Stimulated activated effector memory CD8-positive, alpha-beta T cell treated with anti-CD3 and anti-CD28 coated beads, Interleukin-12 subunit alpha, Interleukin-12 subunit beta, amount 100 ng/mL, for 72 hours (primary cell): ENCODE data around the gene FAM83C.

Source experiments
- ATAC-seq: fragments of 150-1000 bp; cut with Tn5 transposase; 2 replicates; pipeline ENCODE4 v1.10.0; 2021
- DNase-seq, 2 donors: peaks; one replicate each; pipeline ENCODE4 v3.0.0; 2021 to 2022; ENCODE audit warnings: low spot score in 2 of 2
- H3K27ac Mint-ChIP-seq: one replicate; pipeline ENCODE4 v1.8.0; 2022; ENCODE audit warnings: mild to moderate bottlenecking, mixed read lengths
- H3K36me3 Mint-ChIP-seq: one replicate; pipeline ENCODE4 v1.8.0; 2022; ENCODE audit warnings: mild to moderate bottlenecking, mixed read lengths
- H3K4me1 Mint-ChIP-seq: one replicate; pipeline ENCODE4 v1.8.0; 2022; ENCODE audit warnings: mixed read lengths
- H3K4me3 Mint-ChIP-seq: one replicate; pipeline ENCODE4 v1.8.0; 2022; ENCODE audit warnings: mild to moderate bottlenecking, mixed read lengths
- H3K9me3 Mint-ChIP-seq: one replicate; pipeline ENCODE4 v1.8.0; 2022; ENCODE audit warnings: mixed read lengths

Gene FAM83C

DNA sequence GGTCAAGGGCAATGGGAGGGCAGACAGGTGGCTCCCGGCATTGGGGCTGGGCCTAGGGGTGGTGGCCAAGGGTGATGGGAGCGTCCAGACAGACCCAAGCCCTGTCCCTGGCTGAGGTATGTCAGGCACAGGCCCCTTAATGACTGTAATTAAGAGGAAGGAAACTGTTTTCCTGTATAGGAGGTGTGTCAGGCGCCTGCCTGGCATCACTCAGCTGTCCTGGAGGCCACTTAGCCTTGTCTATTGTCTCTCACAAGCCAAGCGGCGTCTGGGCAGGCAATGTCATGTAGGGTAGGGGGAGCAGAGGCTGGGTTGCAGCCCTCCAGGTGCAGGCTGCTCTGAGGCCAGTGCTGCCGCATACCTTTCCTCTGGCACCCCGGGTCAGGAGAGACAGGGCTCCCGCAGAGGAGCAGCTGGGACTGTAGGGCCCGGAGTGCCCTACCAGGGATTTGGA lies 3.9 kb upstream of the FAM83C start:
- DNase-seq, result no peak
- H3K4me3 Mint-ChIP-seq, result no peak overlapping the region
- H3K36me3 Mint-ChIP-seq, result peaks cover 10% of the 10 kb centered on the region
- no peaks in the 10 kb centered on the region for H3K9me3 Mint-ChIP-seq
- H3K27ac Mint-ChIP-seq, result no peak overlapping the region
- peaks cover 6% of the 10 kb centered on the region for H3K4me1 Mint-ChIP-seq
- no peak for ATAC-seq

DNA sequence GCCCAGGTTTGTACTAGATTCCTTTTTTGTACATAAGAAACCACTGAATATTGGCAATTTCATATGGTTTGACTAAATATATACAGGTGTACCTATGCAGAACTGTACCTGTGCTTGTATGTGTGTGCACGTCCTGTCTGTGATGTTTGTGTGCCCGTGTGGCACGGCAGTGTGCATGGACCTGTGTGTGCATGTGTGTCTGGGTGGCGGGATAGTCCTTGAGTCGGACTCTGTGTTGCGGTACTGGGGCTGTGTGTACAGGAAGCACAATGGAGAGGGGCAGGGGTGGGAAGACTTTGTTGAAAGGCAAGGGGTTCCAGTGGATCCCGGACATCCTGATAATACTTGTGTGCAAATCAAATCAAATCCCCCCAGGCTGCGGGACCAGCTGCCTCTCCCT lies 3.4 kb upstream of the FAM83C start:
- DNase-seq, result no peak

DNA sequence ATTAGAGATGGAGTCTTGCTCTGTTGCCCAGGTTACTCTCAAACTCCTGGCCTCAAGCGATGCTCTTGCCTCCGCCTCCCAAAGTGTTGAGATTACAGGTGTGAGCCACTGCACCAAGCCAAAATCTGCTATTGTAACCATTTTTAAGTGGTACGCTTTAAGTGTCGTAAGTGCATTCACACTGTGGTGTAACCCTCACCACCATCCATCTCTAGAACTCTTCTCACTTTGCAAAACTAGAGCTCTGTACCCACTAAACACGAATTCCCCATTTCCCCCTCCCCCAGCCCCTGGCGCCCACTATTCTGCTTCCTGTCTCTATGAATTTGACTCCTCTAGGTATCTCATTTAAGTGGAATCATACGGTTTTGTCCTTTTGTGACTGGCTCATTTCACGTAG lies 2.8 kb upstream of the FAM83C start:
- H3K36me3 Mint-ChIP-seq, result peaks cover 10% of the 10 kb centered on the region
- no peak for ATAC-seq
- no peak overlapping the region for H3K27ac Mint-ChIP-seq
- DNase-seq, result no peak
- H3K4me3 Mint-ChIP-seq, result no peak overlapping the region
- H3K9me3 Mint-ChIP-seq, result no peaks in the 10 kb centered on the region
- peaks cover 6% of the 10 kb centered on the region for H3K4me1 Mint-ChIP-seq

More for the DNA sequence above, 3.4 kb upstream of the FAM83C start:
- peaks cover 6% of the 10 kb centered on the region for H3K4me1 Mint-ChIP-seq
- H3K27ac Mint-ChIP-seq, result no peak overlapping the region
- ATAC-seq, result no peak
- H3K4me3 Mint-ChIP-seq, result no peak overlapping the region
- peaks cover 10% of the 10 kb centered on the region for H3K36me3 Mint-ChIP-seq
- no peaks in the 10 kb centered on the region for H3K9me3 Mint-ChIP-seq

DNA sequence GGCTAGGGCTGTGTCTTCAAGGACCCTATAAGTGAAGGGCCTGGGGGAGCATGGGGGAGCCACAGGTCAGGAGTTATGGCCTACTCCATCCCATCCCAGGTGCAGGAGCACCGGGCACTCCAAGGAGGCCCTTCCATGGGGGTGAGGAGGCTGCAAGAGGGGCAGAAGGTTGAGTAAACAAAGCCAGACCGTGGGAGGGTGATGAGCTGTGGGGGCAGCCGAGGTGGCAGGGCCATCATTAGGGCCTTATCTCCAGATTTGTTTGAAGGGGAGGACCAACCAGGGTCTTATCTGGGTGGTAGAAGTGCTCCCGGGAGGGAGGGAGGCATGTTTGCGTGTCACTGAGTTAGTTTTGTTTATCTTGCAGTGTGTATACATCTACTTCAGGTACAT lies 2.1 kb upstream of the FAM83C start:
- H3K4me1 Mint-ChIP-seq, result peaks cover 6% of the 10 kb centered on the region
- DNase-seq (no peak), ATAC-seq (no peak)
- peaks cover 5% of the 10 kb centered on the region for H3K36me3 Mint-ChIP-seq
- no peak overlapping the region for H3K4me3 Mint-ChIP-seq
- H3K9me3 Mint-ChIP-seq, result no peaks in the 10 kb centered on the region
- H3K27ac Mint-ChIP-seq, result no peak overlapping the region

- DNase-seq (no peak), ATAC-seq (no peak)
- Mint-ChIP-seq H3K4me1 (peaks cover 2% of the 10 kb centered on the region), H3K4me3 (no peak overlapping the region), H3K36me3 (peaks cover under 1% of the 10 kb centered on the region), H3K27ac (no peak overlapping the region), H3K9me3 (no peaks in the 10 kb centered on the region)
Measured at GRCh38 chr20:35293303-35294292, 1.4 kb upstream of the FAM83C start.

GRCh38 chr20:35292504-35293285 lies 470 bp upstream of the FAM83C start:
- Mint-ChIP-seq H3K4me1 (no peaks in the 10 kb centered on the region), H3K27ac (no peak overlapping the region), H3K4me3 (no peak overlapping the region), H3K36me3 (no peaks in the 10 kb centered on the region), H3K9me3 (no peaks in the 10 kb centered on the region)
- DNase-seq (no peak), ATAC-seq (no peak)

GRCh38 chr20:35290887-35291417 lies 1.3 kb downstream of the FAM83C start:
- no peak overlapping the region for H3K4me3 Mint-ChIP-seq
- peaks cover 4% of the 10 kb centered on the region for H3K36me3 Mint-ChIP-seq
- H3K27ac Mint-ChIP-seq, result no peak overlapping the region
- ATAC-seq (peak; percentile 8), DNase-seq (no peak)
- H3K9me3 Mint-ChIP-seq, result no peaks in the 10 kb centered on the region
- peaks cover 4% of the 10 kb centered on the region for H3K4me1 Mint-ChIP-seq

- H3K4me3 Mint-ChIP-seq, result no peak overlapping the region
- no peak overlapping the region for H3K27ac Mint-ChIP-seq
- peaks cover 6% of the 10 kb centered on the region for H3K36me3 Mint-ChIP-seq
- H3K9me3 Mint-ChIP-seq, result no peaks in the 10 kb centered on the region
- DNase-seq (no peak), ATAC-seq (no peak)
- peaks cover 10% of the 10 kb centered on the region for H3K4me1 Mint-ChIP-seq
Measured at GRCh38 chr20:35290186-35290886, 1.9 kb downstream of the FAM83C start.

- H3K36me3 Mint-ChIP-seq, result peaks cover 19% of the 10 kb centered on the region
- ATAC-seq, result no peak
- DNase-seq, result no peak
- H3K9me3 Mint-ChIP-seq, result no peaks in the 10 kb centered on the region
- H3K4me1 Mint-ChIP-seq, result peaks cover 21% of the 10 kb centered on the region
- H3K4me3 Mint-ChIP-seq, result no peak overlapping the region
- no peak overlapping the region for H3K27ac Mint-ChIP-seq
Measured at GRCh38 chr20:35288325-35289060, 3.7 kb downstream of the FAM83C start.

GRCh38 chr20:35287509-35288324 lies 4.5 kb downstream of the FAM83C start:
- Mint-ChIP-seq H3K36me3 (peaks cover 25% of the 10 kb centered on the region), H3K9me3 (no peaks in the 10 kb centered on the region), H3K27ac (no peak overlapping the region)

GRCh38 chr20:35286899-35287508 lies 5.2 kb downstream of the FAM83C start:
- ATAC-seq (no peak), DNase-seq (no peak)
- Mint-ChIP-seq H3K27ac (no peak overlapping the region), H3K36me3 (peaks cover 32% of the 10 kb centered on the region), H3K9me3 (no peaks in the 10 kb centered on the region), H3K4me1 (peaks cover 27% of the 10 kb centered on the region), H3K4me3 (no peak overlapping the region)

More at GRCh38 chr20:35287509-35288324, 4.5 kb downstream of the FAM83C start:
- DNase-seq (no peak), ATAC-seq (no peak)
- Mint-ChIP-seq H3K4me1 (peaks cover 27% of the 10 kb centered on the region), H3K4me3 (no peak overlapping the region)

DNA sequence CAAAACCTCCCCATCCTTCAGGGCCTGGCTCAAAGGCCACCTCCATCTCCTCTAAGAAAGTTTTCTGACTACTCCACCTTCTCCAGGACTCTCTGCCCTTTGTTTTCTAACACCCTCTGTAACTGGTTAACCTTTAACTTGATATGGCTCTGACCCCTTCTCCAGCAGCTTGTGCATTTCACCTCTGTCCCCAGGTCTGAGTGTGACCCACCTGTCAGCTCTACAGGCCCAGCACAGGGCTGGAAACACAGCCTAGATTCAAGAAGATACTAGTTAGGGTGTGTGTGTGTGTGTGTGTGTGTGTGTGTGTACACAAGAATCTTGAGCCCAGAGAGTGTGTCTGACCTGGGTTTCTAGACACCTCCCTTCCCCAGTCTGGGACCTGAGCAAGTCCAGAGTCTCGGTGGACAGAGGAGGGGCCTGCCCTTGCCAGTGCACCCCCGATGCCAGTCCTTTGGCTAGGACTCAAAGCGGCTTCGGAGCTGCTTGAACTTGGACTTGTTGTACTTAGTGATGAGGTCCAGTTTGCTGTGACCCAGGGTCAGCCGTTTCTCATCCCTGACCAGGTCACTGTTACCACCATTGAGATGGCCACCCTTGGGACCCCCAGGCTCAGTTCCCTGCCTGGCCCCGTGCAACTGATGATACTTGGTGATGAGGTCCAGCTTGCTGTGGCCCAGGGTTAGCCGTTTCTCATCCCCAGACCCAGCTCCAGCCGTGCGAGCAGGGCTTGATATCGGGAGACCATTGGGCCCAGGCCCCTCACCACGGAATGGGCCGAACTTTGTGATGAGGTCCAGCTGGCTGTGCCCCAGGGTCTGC lies 5.9 kb downstream of the FAM83C start:
- H3K4me3 Mint-ChIP-seq, result peak overlapping the region; percentile 87

DNA sequence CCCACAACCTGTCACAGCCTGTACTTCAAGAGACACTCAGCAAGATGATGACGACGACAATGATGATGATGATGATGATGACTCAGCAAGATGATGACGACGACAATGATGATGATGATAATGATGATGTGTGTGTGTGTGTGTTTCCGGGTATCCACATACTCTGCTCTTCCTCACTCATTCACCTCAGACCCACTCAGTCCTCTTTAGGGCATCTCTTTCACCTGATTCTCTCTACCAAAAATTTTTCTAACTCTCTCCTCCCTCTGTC lies 6.5 kb downstream of the FAM83C start:
- H3K4me1 Mint-ChIP-seq, result peaks cover 27% of the 10 kb centered on the region
- H3K4me3 Mint-ChIP-seq, result peak overlapping the region; percentile 87
- H3K27ac Mint-ChIP-seq, result peak overlapping the region; percentile 94
- no peaks in the 10 kb centered on the region for H3K9me3 Mint-ChIP-seq
- H3K36me3 Mint-ChIP-seq, result peaks cover 44% of the 10 kb centered on the region
- DNase-seq (no peak), ATAC-seq (no peak)

More for the DNA sequence above, 5.9 kb downstream of the FAM83C start:
- H3K27ac Mint-ChIP-seq, result peak overlapping the region; percentile 94
- H3K9me3 Mint-ChIP-seq, result no peaks in the 10 kb centered on the region
- H3K36me3 Mint-ChIP-seq, result peaks cover 39% of the 10 kb centered on the region
- peaks cover 27% of the 10 kb centered on the region for H3K4me1 Mint-ChIP-seq
- DNase-seq (no peak), ATAC-seq (no peak)
